ENCODE data around the gene ZNF672.

ZNF672 gene

DNA sequence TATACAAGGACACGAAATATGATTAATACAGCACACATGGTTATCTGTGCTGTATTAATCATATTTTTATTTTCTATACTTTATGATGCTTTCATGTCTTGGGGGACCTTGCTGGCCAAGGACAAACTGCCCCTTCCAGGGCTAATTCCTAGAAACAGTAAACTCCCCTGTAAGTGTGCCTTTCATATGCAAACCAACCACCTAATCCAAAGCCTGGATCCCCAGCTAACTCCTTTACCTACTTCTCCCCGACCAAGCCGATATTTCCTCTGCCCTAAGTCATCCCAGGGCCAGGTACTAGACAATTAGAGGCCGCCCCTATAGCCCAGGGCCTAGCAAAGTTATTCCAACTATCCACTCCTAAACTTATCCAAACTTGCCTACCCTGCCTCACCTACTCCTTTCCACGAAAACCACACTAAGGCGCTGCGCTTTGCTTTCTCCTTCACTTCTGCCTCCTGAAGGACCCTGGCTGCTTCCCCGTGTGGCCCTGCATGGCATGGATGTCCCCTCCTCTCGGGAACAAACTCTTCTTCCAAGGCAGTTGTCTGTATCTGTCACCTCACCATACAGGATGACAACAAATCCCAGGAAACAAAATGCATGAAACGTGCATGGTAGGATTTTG is 22.5 kb upstream of the ZNF672 start:
- Histone ChIP-seq H3K36me3 (ENCODE audit: insufficient read depth, low read depth, low read length) (peaks cover 59% of the 10 kb centered on the region), H3K4me1 (ENCODE audit: insufficient read depth, low read length) (peaks cover 10% of the 10 kb centered on the region), H3K4me3 (ENCODE audit: low read length) (no peak overlapping the region), H3K9me3 (ENCODE audit: insufficient read depth, low read depth, low read length) (no peaks in the 10 kb centered on the region), H3K27ac (ENCODE audit: low read length) (no peak overlapping the region), H3K9ac (ENCODE audit: low read depth, low read length) (no peak overlapping the region; the same call in 1 of the 2 replicates), H3K27me3 (ENCODE audit: insufficient read depth, low read length) (no peaks in the 10 kb centered on the region)

DNA sequence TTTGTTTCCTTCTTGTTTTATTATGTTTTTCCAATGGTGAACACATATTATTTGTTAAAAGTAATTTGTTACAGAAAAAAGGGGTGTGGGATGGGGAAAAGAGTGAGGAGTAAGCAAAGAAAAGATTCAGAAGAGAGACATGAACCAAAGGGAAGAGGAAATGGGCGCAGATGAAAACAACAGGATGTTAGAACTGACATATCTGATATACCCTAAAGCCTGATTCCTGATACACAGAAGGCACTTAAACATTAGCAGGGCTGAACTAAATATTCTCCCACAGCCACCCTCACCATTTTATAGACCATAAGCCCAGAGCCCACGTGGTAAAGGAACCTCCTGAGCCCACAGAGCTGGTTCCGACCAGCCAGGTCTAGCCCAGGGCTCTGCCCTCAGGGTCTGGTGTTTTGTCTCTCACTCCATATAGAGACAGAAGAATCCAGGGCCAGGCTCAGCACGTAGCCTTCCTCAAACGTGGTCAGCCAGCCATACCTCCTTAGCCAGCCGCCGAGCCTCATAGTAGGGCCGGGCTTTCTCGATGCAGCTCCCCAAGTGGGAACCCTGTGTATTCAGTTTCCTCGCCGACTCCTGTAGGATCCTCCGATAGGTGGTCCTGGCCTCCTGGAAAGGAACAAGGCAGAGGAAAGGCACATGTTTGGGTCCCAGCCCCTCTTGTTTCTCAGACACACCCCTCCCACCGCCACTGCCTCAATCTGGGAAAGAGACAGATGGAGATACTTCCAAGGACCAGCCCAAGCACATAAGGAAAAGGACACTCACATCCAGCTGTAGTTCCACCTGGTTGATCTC is 21.8 kb upstream of the ZNF672 start:
- no peak overlapping the region for H3K4me3 ChIP-seq (ENCODE audit: low read length)
- H3K9ac ChIP-seq (ENCODE audit: low read depth, low read length), result no peak overlapping the region
- peaks cover 62% of the 10 kb centered on the region for H3K36me3 ChIP-seq (ENCODE audit: insufficient read depth, low read depth, low read length)

DNA sequence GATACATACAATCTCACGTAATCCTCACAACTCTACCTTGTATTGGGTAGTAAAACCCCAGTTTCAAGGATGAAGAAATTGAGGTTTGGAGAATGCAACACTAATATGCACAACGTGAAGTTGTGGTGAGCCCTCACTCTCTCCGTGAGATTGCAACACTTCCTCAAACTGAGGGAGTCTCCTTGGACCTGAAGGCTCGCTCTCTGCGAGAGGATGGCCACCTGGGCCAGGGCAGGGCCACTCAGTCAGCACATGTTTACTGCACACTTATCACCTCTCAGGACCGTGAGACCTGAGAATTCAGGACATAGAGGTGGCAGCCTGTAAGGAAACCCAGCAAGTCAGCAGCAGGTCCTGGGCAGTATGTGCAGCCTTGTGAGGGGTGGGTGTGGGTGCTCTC is 21.0 kb upstream of the ZNF672 start:
- Histone ChIP-seq H3K4me1 (ENCODE audit: insufficient read depth, low read length) (peaks cover 10% of the 10 kb centered on the region), H3K4me3 (ENCODE audit: low read length) (no peak overlapping the region), H3K36me3 (ENCODE audit: insufficient read depth, low read depth, low read length) (peaks cover 64% of the 10 kb centered on the region), H3K9me3 (ENCODE audit: insufficient read depth, low read depth, low read length) (no peaks in the 10 kb centered on the region), H3K9ac (ENCODE audit: low read depth, low read length) (no peak overlapping the region), H3K27ac (ENCODE audit: low read length) (no peak overlapping the region), H3K27me3 (ENCODE audit: insufficient read depth, low read length) (no peaks in the 10 kb centered on the region)

More for the DNA sequence above, 21.8 kb upstream of the ZNF672 start:
- no peak overlapping the region for H3K27ac ChIP-seq (ENCODE audit: low read length)
- no peaks in the 10 kb centered on the region for H3K9me3 ChIP-seq (ENCODE audit: insufficient read depth, low read depth, low read length)
- H3K4me1 ChIP-seq (ENCODE audit: insufficient read depth, low read length), result peaks cover 10% of the 10 kb centered on the region
- H3K27me3 ChIP-seq (ENCODE audit: insufficient read depth, low read length), result no peaks in the 10 kb centered on the region

DNA sequence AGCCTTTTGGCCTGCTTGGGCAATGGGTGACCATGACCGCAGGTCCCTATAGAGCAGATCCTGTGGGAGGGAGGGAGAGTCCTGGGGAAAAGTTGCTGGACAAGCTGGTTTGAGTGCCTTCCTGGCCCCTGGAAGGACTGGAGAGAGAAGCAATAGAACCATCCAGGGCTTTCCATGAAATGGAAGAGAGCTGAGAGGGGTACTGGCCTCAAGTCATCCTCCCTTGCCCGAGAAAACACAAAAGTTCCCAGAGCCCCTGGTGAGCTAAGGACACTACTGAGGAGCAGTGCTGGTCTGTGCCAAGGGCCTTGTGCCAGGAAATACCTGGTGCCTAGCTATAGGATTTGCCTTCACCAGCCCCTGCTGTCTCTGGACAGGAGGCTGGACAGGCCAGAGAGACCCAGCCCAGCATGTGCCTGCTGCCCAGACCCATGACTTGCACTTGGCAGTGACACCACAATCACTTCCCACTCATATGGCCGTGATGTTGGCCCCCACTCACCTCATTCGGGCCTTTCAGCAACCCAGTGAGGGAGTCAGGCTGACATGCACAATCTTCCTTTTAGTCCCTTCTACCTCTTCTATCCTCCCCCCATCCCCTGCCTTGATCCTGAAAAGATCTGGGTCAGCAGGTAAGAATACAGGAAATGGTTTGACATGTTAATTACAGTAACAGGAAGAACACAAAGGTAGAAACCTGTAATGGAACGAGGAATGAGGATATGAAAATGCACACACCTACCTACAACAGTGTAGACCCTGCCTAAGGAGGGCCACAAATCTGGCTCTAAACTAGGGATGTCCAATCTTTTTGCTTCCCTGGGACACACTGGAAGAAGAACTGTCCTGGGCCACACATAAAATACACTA is 19.3 kb upstream of the ZNF672 start:
- H3K9ac ChIP-seq (ENCODE audit: low read depth, low read length), result no peak overlapping the region; the same call in 1 of the 2 replicates
- no peak overlapping the region for H3K4me3 ChIP-seq (ENCODE audit: low read length)
- H3K9me3 ChIP-seq (ENCODE audit: insufficient read depth, low read depth, low read length), result no peaks in the 10 kb centered on the region
- peaks cover 10% of the 10 kb centered on the region for H3K4me1 ChIP-seq (ENCODE audit: insufficient read depth, low read length)
- H3K36me3 ChIP-seq (ENCODE audit: insufficient read depth, low read depth, low read length), result peaks cover 69% of the 10 kb centered on the region
- no peak overlapping the region for H3K27ac ChIP-seq (ENCODE audit: low read length)
- H3K27me3 ChIP-seq (ENCODE audit: insufficient read depth, low read length), result no peaks in the 10 kb centered on the region

DNA sequence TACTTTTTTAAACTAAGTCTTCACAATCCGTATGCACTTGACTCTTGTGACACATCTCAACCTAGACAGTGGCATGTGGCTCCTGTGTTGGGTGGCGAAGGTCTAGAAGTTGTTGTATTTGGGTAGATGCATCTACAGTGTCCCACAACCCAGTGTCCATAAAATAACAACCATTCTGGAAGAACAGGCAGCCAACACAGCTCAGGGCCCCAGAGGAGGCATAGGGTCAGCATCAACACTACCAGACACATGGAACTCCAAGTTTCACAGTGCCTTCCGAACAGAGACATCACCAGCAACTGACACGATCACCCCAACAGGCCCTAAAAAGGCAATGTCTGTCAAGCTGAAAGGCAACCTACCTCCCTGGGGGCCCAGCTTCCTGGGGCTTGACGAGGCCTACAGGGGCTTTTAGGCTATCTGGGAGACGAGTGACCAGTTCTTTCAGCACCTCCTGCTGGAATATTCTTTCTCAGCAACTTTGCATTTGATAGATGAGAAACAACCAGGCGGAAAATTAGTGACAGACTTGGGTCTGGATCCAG is 17.9 kb upstream of the ZNF672 start:
- Histone ChIP-seq H3K4me1 (ENCODE audit: insufficient read depth, low read length) (peaks cover 10% of the 10 kb centered on the region), H3K36me3 (ENCODE audit: insufficient read depth, low read depth, low read length) (peaks cover 63% of the 10 kb centered on the region), H3K9me3 (ENCODE audit: insufficient read depth, low read depth, low read length) (no peaks in the 10 kb centered on the region), H3K9ac (ENCODE audit: low read depth, low read length) (no peak overlapping the region), H3K4me3 (ENCODE audit: low read length) (no peak overlapping the region), H3K27me3 (ENCODE audit: insufficient read depth, low read length) (no peaks in the 10 kb centered on the region), H3K27ac (ENCODE audit: low read length) (no peak overlapping the region)

DNA sequence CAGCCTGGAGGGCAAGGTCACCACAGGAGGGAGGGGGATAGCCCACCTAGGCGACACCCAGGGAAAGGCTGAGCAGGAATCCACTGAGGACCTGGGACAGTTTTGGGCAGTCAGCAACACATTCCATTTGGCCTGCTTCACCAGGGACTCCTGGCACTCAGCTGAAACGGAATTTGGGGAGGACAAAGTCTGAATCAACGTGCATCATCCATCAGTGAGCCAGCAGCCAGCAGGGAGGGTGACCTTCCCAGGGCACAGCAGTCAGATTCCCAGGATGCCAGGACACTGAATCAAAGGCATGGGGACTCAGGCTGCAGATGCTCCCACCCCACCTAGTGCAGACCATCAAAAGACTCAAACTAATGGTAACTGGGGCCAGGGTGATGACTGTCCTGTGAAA is 16.9 kb upstream of the ZNF672 start:
- Histone ChIP-seq H3K27me3 (ENCODE audit: insufficient read depth, low read length) (no peaks in the 10 kb centered on the region), H3K4me3 (ENCODE audit: low read length) (no peak overlapping the region), H3K36me3 (ENCODE audit: insufficient read depth, low read depth, low read length) (peaks cover 53% of the 10 kb centered on the region), H3K9me3 (ENCODE audit: insufficient read depth, low read depth, low read length) (no peaks in the 10 kb centered on the region), H3K27ac (ENCODE audit: low read length) (no peak overlapping the region), H3K9ac (ENCODE audit: low read depth, low read length) (no peak overlapping the region), H3K4me1 (ENCODE audit: insufficient read depth, low read length) (peaks cover 6% of the 10 kb centered on the region; the same call in 1 of the 2 replicates)

DNA sequence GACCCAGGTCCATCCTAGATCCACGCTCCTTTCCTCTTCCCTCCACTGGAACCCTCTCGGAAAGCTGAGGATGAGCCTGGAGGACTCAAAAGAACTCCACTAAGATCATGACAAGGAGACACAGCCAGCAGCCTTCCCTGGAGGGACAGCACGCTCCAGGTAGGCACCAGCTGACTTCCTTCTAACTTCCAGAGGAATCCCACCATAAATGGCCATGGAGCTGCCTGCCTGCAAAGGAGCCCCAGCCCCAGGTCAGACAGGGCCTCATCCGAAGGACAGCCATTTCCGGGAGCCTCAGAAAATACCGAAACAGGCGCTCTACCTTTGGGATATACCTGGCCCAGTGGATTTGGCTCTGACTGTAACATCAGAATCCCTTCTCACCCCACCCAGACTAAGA is 16.4 kb upstream of the ZNF672 start:
- Histone ChIP-seq H3K36me3 (ENCODE audit: insufficient read depth, low read depth, low read length) (peaks cover 47% of the 10 kb centered on the region), H3K9ac (ENCODE audit: low read depth, low read length) (no peak overlapping the region), H3K4me1 (ENCODE audit: insufficient read depth, low read length) (peaks cover 6% of the 10 kb centered on the region; the same call in 1 of the 2 replicates)

DNA sequence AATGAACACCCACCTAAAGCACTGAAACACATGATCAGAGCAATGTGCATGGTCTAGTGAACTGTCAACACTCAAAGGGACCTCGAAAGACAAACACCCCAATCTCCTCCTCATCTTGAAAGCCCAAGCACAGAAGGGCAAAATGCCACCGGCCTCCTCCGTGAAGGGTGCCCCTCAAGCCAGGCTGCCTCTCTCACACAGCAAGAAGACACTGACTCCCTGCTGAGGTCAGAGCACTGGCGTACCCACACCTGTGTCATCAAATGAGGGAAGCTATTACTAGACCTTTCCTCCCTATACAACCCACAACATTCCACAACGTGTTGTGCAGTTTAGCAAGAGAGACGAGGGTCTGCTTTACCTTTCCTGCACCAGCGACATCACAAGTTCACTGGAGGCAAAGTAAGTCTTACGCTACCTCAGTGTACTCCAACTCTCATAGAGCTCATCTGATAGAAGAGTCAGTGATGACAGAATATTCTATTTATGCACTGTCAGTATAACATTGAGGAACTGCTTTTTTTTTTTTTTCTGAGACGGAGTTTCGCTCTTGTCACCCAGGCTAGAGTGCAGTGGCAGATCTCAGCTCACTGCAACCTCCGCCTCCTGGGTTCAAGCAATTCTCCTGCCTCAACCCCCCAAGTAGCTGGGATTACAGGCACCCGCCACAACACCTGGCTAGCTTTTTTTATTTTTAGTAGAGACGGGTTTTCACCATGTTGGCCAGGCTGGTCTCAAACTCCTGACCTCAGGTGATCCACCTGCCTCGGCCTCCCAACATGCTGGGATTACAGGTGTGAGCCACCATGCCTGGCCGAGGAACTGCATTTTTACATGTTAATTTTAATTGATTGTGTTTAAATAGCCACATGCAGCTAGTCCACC is 15.6 kb upstream of the ZNF672 start:
- H3K4me3 ChIP-seq (ENCODE audit: low read length), result no peak overlapping the region
- no peaks in the 10 kb centered on the region for H3K27me3 ChIP-seq (ENCODE audit: insufficient read depth, low read length)
- peaks cover 6% of the 10 kb centered on the region; the same call in 1 of the 2 replicates for H3K4me1 ChIP-seq (ENCODE audit: insufficient read depth, low read length)
- H3K9me3 ChIP-seq (ENCODE audit: insufficient read depth, low read depth, low read length), result no peaks in the 10 kb centered on the region
- no peak overlapping the region for H3K9ac ChIP-seq (ENCODE audit: low read depth, low read length)
- peaks cover 43% of the 10 kb centered on the region for H3K36me3 ChIP-seq (ENCODE audit: insufficient read depth, low read depth, low read length)
- no peak overlapping the region for H3K27ac ChIP-seq (ENCODE audit: low read length)

More for the DNA sequence above, 16.4 kb upstream of the ZNF672 start:
- no peaks in the 10 kb centered on the region for H3K9me3 ChIP-seq (ENCODE audit: insufficient read depth, low read depth, low read length)
- H3K4me3 ChIP-seq (ENCODE audit: low read length), result no peak overlapping the region
- no peak overlapping the region for H3K27ac ChIP-seq (ENCODE audit: low read length)
- no peaks in the 10 kb centered on the region for H3K27me3 ChIP-seq (ENCODE audit: insufficient read depth, low read length)

DNA sequence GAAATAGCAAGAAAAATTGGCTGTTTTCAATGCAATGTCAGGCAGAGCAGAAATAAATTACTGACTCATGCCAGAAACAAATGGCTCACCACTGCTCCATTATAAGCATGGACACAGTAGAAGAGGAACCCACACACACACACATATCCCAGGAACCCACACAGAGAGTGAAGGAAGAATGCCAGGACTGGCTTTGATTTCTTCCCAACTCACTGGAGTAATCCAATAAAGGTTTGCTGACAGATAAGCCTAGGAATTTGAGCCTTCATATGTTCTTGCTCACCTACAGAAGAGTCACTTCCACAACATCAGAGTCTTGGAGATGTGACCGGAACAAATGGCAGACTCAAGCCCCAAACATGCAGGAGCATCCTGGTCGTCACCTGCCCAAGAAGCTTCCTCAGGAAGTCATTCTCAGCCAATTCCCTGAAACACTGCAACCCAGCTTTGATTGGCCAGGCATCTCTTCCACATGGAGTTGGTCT is 14.5 kb upstream of the ZNF672 start:
- no peaks in the 10 kb centered on the region for H3K27me3 ChIP-seq (ENCODE audit: insufficient read depth, low read length)
- H3K4me1 ChIP-seq (ENCODE audit: insufficient read depth, low read length), result peaks cover 6% of the 10 kb centered on the region; the same call in 1 of the 2 replicates
- no peak overlapping the region for H3K4me3 ChIP-seq (ENCODE audit: low read length)
- H3K27ac ChIP-seq (ENCODE audit: low read length), result no peak overlapping the region
- no peak overlapping the region for H3K9ac ChIP-seq (ENCODE audit: low read depth, low read length)
- peaks cover 43% of the 10 kb centered on the region for H3K36me3 ChIP-seq (ENCODE audit: insufficient read depth, low read depth, low read length)
- H3K9me3 ChIP-seq (ENCODE audit: insufficient read depth, low read depth, low read length), result no peaks in the 10 kb centered on the region

DNA sequence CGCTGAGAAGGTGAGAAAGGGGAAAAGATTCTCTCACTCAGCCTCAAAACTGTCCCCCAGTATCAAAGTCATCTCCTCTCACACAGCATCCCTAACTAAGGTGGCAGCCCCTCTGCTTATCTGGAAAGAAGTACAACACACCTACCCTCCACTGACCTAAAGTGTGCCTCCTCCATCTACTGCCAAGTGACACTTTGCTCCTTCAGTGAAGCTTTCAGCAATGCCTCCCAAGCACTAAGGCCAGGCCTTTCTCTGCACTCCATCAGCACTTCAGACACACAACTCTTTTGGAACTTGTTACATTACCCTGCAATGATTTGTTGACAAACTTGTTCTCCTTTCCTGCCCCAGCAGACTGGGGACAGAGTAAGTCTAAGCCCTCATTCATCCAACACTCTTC is 13.7 kb upstream of the ZNF672 start:
- H3K27me3 ChIP-seq (ENCODE audit: insufficient read depth, low read length), result no peaks in the 10 kb centered on the region
- no peak overlapping the region for H3K27ac ChIP-seq (ENCODE audit: low read length)
- no peak overlapping the region for H3K4me3 ChIP-seq (ENCODE audit: low read length)
- H3K9me3 ChIP-seq (ENCODE audit: insufficient read depth, low read depth, low read length), result no peaks in the 10 kb centered on the region
- H3K9ac ChIP-seq (ENCODE audit: low read depth, low read length), result no peak overlapping the region
- H3K4me1 ChIP-seq (ENCODE audit: insufficient read depth, low read length), result peaks cover 6% of the 10 kb centered on the region; the same call in 1 of the 2 replicates
- H3K36me3 ChIP-seq (ENCODE audit: insufficient read depth, low read depth, low read length), result peaks cover 43% of the 10 kb centered on the region
